NB4 (cell line): ENCODE results near the gene SUDS3.

Experiments used
- CTCF ChIP-seq: IDR thresholded peaks from one replicate; pipeline ENCODE4 v1.5.1; 2012; ENCODE audit warnings: low read depth, low read length
- MYC ChIP-seq: IDR thresholded peaks from 2 replicates; pipeline ENCODE4 v1.6.1; 2011; ENCODE audit warnings: low read depth, low read length
- POLR2A ChIP-seq: IDR thresholded peaks from 2 replicates; pipeline ENCODE4 v1.6.1; 2011; ENCODE audit warnings: mild to moderate bottlenecking; ENCODE audit not compliant: insufficient read length; ENCODE audit errors: extremely low read depth
- TF ChIP-seq, protein P1 (sequence below): IDR thresholded peaks from 2 replicates; pipeline ENCODE4 v1.6.1; 2011; ENCODE audit warnings: low read depth, low read length

GRCh38 chr12:118427819-118428218 is 51.5 kb downstream of the SUDS3 start:
- TF ChIP-seq CTCF, result no peak
- no peak for TF ChIP-seq POLR2A
- TF ChIP-seq, protein P1, sequence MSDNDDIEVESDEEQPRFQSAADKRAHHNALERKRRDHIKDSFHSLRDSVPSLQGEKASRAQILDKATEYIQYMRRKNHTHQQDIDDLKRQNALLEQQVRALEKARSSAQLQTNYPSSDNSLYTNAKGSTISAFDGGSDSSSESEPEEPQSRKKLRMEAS, result no peak
- TF ChIP-seq MYC, result no peak
